Nephron progenitor cell (in vitro differentiated cells): ENCODE measurements around the gene DLAT.
"Not testable (repeated sequence)": the region's sequence is repeated elsewhere in the genome, so short reads cannot be mapped to it uniquely, and the experiment has no call there.

Experiments
- DNase-seq: peaks from one replicate; pipeline ENCODE4 v3.0.0; 2021
- H3K27ac Mint-ChIP-seq: 2 replicates; pipeline ENCODE4 v1.8.0; 2021; ENCODE audit warnings: mild to moderate bottlenecking, moderate library complexity, mixed read lengths
- H3K27me3 Mint-ChIP-seq: 2 replicates; pipeline ENCODE4 v1.8.0; 2021; ENCODE audit warnings: mild to moderate bottlenecking, low read depth, mixed read lengths; ENCODE audit not compliant: poor library complexity
- H3K36me3 Mint-ChIP-seq: 2 replicates; pipeline ENCODE4 v1.8.0; 2021; ENCODE audit warnings: low read depth, mixed read lengths
- H3K4me1 Mint-ChIP-seq: 2 replicates; pipeline ENCODE4 v1.8.0; 2021; ENCODE audit warnings: mixed read lengths
- H3K4me3 Mint-ChIP-seq: 2 replicates; pipeline ENCODE4 v1.8.0; 2021; ENCODE audit warnings: mild to moderate bottlenecking, moderate library complexity, mixed read lengths
- H3K9me3 Mint-ChIP-seq: 2 replicates; pipeline ENCODE4 v1.8.0; 2021; ENCODE audit warnings: mild to moderate bottlenecking, moderate library complexity, mixed read lengths
- CTCF ChIP-seq: fragments of 200-600 bp; sonication (generic); IDR thresholded peaks from 2 replicates; pipeline ENCODE4 v1.5.0; 2021; ENCODE audit warnings: antibody characterized with exemption

The DLAT gene

DNA sequence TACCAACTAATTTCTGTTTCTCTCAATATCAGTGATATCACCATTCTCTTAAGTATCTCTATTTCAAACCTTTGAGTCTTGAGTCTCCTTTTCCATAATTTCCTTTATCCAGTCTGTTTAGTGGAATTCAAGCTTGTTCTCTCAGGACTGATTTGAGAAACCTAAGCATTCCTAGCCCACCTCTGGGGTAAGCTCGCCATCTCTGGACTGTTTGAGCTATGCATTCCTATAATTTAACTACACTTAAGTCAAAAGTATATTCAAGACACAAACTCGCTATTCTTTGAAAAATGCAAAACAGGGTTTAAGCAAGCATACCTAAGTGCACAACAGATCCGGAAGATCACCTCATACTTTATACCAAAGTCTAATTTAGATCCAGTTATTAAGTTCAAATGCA lies 2.1 kb upstream of the DLAT start:
- H3K27ac Mint-ChIP-seq = peak overlapping the region; percentile 57
- peaks cover 41% of the 10 kb centered on the region for H3K36me3 Mint-ChIP-seq
- TF ChIP-seq CTCF = no peak
- H3K27me3 Mint-ChIP-seq = peaks cover 3% of the 10 kb centered on the region
- DNase-seq = no peak
- peaks cover 22% of the 10 kb centered on the region for H3K4me1 Mint-ChIP-seq
- H3K9me3 Mint-ChIP-seq = peaks cover 3% of the 10 kb centered on the region
- peak overlapping the region; percentile 58 for H3K4me3 Mint-ChIP-seq

- peaks cover 29% of the 10 kb centered on the region for H3K4me1 Mint-ChIP-seq
- peak overlapping the region; percentile 99 for H3K27ac Mint-ChIP-seq
- peaks cover 43% of the 10 kb centered on the region for H3K36me3 Mint-ChIP-seq
- peak overlapping the region; percentile 99 for H3K4me3 Mint-ChIP-seq
- no peak for TF ChIP-seq CTCF
- peaks cover 3% of the 10 kb centered on the region for H3K9me3 Mint-ChIP-seq
- DNase-seq = no peak
- H3K27me3 Mint-ChIP-seq = peaks cover 3% of the 10 kb centered on the region
Observed at GRCh38 chr11:112024178-112024772, 933 bp upstream of the DLAT start.

DNA sequence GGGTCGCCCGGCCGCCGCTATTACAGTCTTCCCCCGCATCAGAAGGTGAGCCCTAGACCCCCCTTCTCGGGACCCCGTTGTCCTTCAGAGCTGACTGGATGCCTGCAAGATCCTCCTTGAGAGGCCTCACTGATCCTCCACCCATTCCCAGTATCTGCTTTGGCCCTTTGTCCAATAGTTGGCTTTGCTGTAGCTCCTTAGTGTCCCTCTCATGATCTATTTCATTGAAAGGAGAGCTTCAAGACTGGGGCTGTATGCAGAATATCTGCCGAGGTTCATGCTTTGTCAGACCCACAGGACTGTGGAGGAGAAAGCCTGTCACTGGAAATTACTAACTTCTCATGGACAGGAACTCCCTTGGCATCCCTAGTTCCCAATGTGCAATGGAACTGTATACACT lies 499 bp downstream of the DLAT start:
- DNase-seq = no peak
- Mint-ChIP-seq H3K27me3 (peaks cover 3% of the 10 kb centered on the region), H3K36me3 (peaks cover 45% of the 10 kb centered on the region), H3K9me3 (peaks cover 3% of the 10 kb centered on the region), H3K4me3 (peak overlapping the region; percentile 99), H3K27ac (peak overlapping the region; percentile 99), H3K4me1 (peaks cover 40% of the 10 kb centered on the region)
- no peak for TF ChIP-seq CTCF

DNA sequence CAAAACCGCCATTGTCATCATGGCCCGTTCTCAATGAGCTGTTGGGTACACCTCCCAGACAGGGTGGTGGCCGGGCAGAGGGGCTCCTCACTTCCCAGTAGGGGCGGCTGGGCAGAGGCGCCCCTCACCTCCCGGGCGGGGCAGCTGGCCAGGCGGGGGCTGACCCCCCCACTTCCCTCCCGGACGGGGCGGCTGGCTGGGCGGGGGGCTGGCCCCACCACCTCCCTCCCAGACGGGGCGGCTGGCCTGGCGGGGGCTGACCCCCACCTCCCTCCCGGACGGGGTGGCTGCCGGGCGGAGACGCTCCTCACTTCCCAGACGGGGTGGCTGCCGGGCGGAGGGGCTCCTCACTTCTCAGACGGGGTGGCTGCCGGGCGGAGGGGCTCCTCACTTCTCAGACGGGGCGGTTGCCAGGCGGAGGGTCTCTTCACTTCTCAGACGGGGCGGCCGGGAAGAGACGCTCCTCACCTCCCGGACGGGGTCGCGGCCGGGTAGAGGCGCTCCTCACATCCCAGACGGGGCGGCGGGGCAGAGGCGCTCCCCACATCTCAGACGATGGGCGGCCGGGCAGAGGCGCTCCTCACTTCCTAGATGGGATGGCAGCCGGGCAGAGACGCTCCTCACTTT lies 1.7 kb downstream of the DLAT start:
- H3K27me3 Mint-ChIP-seq, DNase-seq, H3K27ac Mint-ChIP-seq, H3K9me3 Mint-ChIP-seq, H3K4me3 Mint-ChIP-seq: not testable (repeated sequence)
- Mint-ChIP-seq H3K4me1 (peaks cover 40% of the 10 kb centered on the region), H3K36me3 (peaks cover 48% of the 10 kb centered on the region)

- TF ChIP-seq CTCF = no peak
- no peak overlapping the region for H3K4me3 Mint-ChIP-seq
- H3K4me1 Mint-ChIP-seq = peaks cover 29% of the 10 kb centered on the region
- peaks cover 3% of the 10 kb centered on the region for H3K9me3 Mint-ChIP-seq
- no peak overlapping the region for H3K27ac Mint-ChIP-seq
- DNase-seq = no peak
- peaks cover 60% of the 10 kb centered on the region for H3K36me3 Mint-ChIP-seq
- H3K27me3 Mint-ChIP-seq = peaks cover 3% of the 10 kb centered on the region
Observed at GRCh38 chr11:112029460-112029859, 4.3 kb downstream of the DLAT start.

- no peak overlapping the region for H3K27ac Mint-ChIP-seq
- peaks cover 12% of the 10 kb centered on the region for H3K4me1 Mint-ChIP-seq
- no peak for DNase-seq
- H3K9me3 Mint-ChIP-seq = no peaks in the 10 kb centered on the region
- TF ChIP-seq CTCF = no peak
- H3K4me3 Mint-ChIP-seq = no peak overlapping the region
- H3K27me3 Mint-ChIP-seq = no peaks in the 10 kb centered on the region
- H3K36me3 Mint-ChIP-seq = peaks cover 74% of the 10 kb centered on the region
Observed at GRCh38 chr11:112033902-112034301, 8.7 kb downstream of the DLAT start.
